Mesodermal cell (in vitro differentiated cells): Measurements from ENCODE around the gene SEMA5A. TPM values are rescaled to one million over a fixed set of nuclear protein-coding genes. Genes with fewer than 3 reads are reported as not detected.
A peak's percentile ranks its signal among the peaks of the same experiment; 100 is the strongest.

Source experiments
- H3K27ac ChIP-seq: 2 replicates; pipeline ENCODE4 v1.7.0; 2013; ENCODE audit warnings: mild to moderate bottlenecking, low read depth, low read length, moderate library complexity; ENCODE audit not compliant: severe bottlenecking
- H3K36me3 ChIP-seq: 2 replicates; pipeline ENCODE4 v1.7.1; 2013; ENCODE audit warnings: mild to moderate bottlenecking, low read length, moderate library complexity; ENCODE audit not compliant: control insufficient read depth, insufficient read depth
- H3K4me1 ChIP-seq: one replicate; pipeline ENCODE4 v1.7.1; 2013; ENCODE audit warnings: mild to moderate bottlenecking, low read length; ENCODE audit not compliant: insufficient read depth, control insufficient read depth, poor library complexity, severe bottlenecking
- H3K4me3 ChIP-seq: 2 replicates; pipeline ENCODE4 v1.7.0; 2013; ENCODE audit warnings: low read length, control low read depth, mild to moderate bottlenecking; ENCODE audit not compliant: insufficient read depth, poor library complexity, severe bottlenecking; ENCODE audit errors: extremely low read depth
- H3K9me3 ChIP-seq: 2 replicates; pipeline ENCODE4 v1.7.1; 2013; ENCODE audit warnings: mild to moderate bottlenecking, low read length, moderate library complexity; ENCODE audit not compliant: control insufficient read depth
- WGBS, 2 experiments: methylation state at CpG; one replicate each; pipeline ENCODE4 v1.1.5; 2013; ENCODE audit warnings: missing lambda C conversion rate in 2 of 2; ENCODE audit not compliant: insufficient coverage in 2 of 2; 5-methylcytosine and 5-hydroxymethylcytosine counted together
- polyA plus RNA-seq, 2 experiments: library from polyadenylated mRNA; stranded (reverse); fragments of 50-300 nt; gene quantifications; one replicate each; pipeline ENCODE4 v1.2.3, GENCODE V29; 2013

The SEMA5A gene
- polyA plus RNA-seq (2013, experiment 1 of 2) = 29.7 TPM
- 30.9 TPM for polyA plus RNA-seq (2013, experiment 2 of 2)

- 1 to 3% methylated on average over 32 to 34 of the region's 84 CpGs for WGBS, 2 experiments
- Histone ChIP-seq H3K4me3 (peak within 1 kb of the TSS; percentile 85), H3K36me3 (peaks cover 41% of the 10 kb centered on the region), H3K27ac (peak within 1 kb of the TSS; percentile 83), H3K4me1 (no peaks in the 10 kb centered on the region), H3K9me3 (no peaks in the 10 kb centered on the region)
Observed at GRCh38 chr5:9545992-9546851, at the start of gene SEMA5A. Gene SEMA5A (minus strand): TSS chr5:9546075. CDS start chr5:9379946, 166,129 bp downstream.

- no peaks in the 10 kb centered on the region for H3K9me3 ChIP-seq
- no peaks in the 10 kb centered on the region for H3K36me3 ChIP-seq
- H3K4me1 ChIP-seq = no peaks in the 10 kb centered on the region
- H3K27ac ChIP-seq = no peak overlapping the region
- no peak overlapping the region for H3K4me3 ChIP-seq
Observed at GRCh38 chr5:9594913-9595312, 49.0 kb upstream of the SEMA5A start.

GRCh38 chr5:9589049-9589835 lies 43.4 kb upstream of the SEMA5A start:
- no peaks in the 10 kb centered on the region for H3K4me1 ChIP-seq
- H3K27ac ChIP-seq = no peak overlapping the region
- no peaks in the 10 kb centered on the region for H3K9me3 ChIP-seq
- H3K4me3 ChIP-seq = no peak overlapping the region
- no peaks in the 10 kb centered on the region for H3K36me3 ChIP-seq
- 87 to 93% methylated on average over 6 of the region's 7 CpGs for WGBS, 2 experiments

- no peaks in the 10 kb centered on the region for H3K36me3 ChIP-seq
- no peaks in the 10 kb centered on the region for H3K4me1 ChIP-seq
- 93 to 94% methylated on average over 4 of the region's 6 CpGs for WGBS, 2 experiments
- H3K27ac ChIP-seq = no peak overlapping the region
- no peak overlapping the region for H3K4me3 ChIP-seq
- H3K9me3 ChIP-seq = no peaks in the 10 kb centered on the region
Observed at GRCh38 chr5:9588254-9588653, 42.4 kb upstream of the SEMA5A start.

- no peaks in the 10 kb centered on the region for H3K36me3 ChIP-seq
- H3K4me3 ChIP-seq = no peak overlapping the region
- no peaks in the 10 kb centered on the region for H3K4me1 ChIP-seq
- no peak overlapping the region for H3K27ac ChIP-seq
- H3K9me3 ChIP-seq = no peaks in the 10 kb centered on the region
Observed at GRCh38 chr5:9587135-9587534, 41.3 kb upstream of the SEMA5A start.

GRCh38 chr5:9582406-9582805 lies 36.5 kb upstream of the SEMA5A start:
- no peak overlapping the region for H3K27ac ChIP-seq
- H3K4me3 ChIP-seq = no peak overlapping the region
- no peaks in the 10 kb centered on the region for H3K9me3 ChIP-seq
- H3K4me1 ChIP-seq = no peaks in the 10 kb centered on the region
- WGBS, 2 experiments = no CpG with 5 or more reads among the region's 2 CpGs
- no peaks in the 10 kb centered on the region for H3K36me3 ChIP-seq

GRCh38 chr5:9573796-9574195 lies 27.9 kb upstream of the SEMA5A start:
- 82 to 100% methylated on average over 1 to 3 of the region's 6 CpGs for WGBS, 2 experiments
- no peaks in the 10 kb centered on the region for H3K9me3 ChIP-seq
- no peaks in the 10 kb centered on the region for H3K4me1 ChIP-seq
- H3K4me3 ChIP-seq = no peak overlapping the region
- no peaks in the 10 kb centered on the region for H3K36me3 ChIP-seq
- H3K27ac ChIP-seq = no peak overlapping the region

- no peak overlapping the region for H3K4me3 ChIP-seq
- no peak overlapping the region for H3K27ac ChIP-seq
- H3K4me1 ChIP-seq = no peaks in the 10 kb centered on the region
- no peaks in the 10 kb centered on the region for H3K9me3 ChIP-seq
- H3K36me3 ChIP-seq = no peaks in the 10 kb centered on the region
- WGBS, 2 experiments = 91 to 99% methylated on average over 5 to 6 of the region's 8 CpGs
Observed at GRCh38 chr5:9572246-9572645, 26.4 kb upstream of the SEMA5A start.

- no peaks in the 10 kb centered on the region for H3K4me1 ChIP-seq
- no peaks in the 10 kb centered on the region for H3K9me3 ChIP-seq
- WGBS, 2 experiments = 89 to 97% methylated on average over 3 to 4 of the region's 6 CpGs
- H3K4me3 ChIP-seq = no peak overlapping the region
- no peaks in the 10 kb centered on the region for H3K36me3 ChIP-seq
- H3K27ac ChIP-seq = no peak overlapping the region
Observed at GRCh38 chr5:9570876-9571275, 25.0 kb upstream of the SEMA5A start.

- no peaks in the 10 kb centered on the region for H3K36me3 ChIP-seq
- no peak overlapping the region for H3K27ac ChIP-seq
- H3K4me3 ChIP-seq = no peak overlapping the region
- H3K9me3 ChIP-seq = no peaks in the 10 kb centered on the region
- H3K4me1 ChIP-seq = peaks cover 11% of the 10 kb centered on the region
Observed at GRCh38 chr5:9567039-9567438, 21.2 kb upstream of the SEMA5A start.

- WGBS, 2 experiments = 92 to 100% methylated on average over 2 to 4 of the region's 4 CpGs
- Histone ChIP-seq H3K9me3 (no peaks in the 10 kb centered on the region), H3K27ac (no peak overlapping the region), H3K4me3 (no peak overlapping the region), H3K4me1 (peaks cover 11% of the 10 kb centered on the region), H3K36me3 (no peaks in the 10 kb centered on the region)
Observed at GRCh38 chr5:9564752-9565151, 18.9 kb upstream of the SEMA5A start.
